ENCODE results near the gene QPCT. TPM values are rescaled to one million over a fixed set of nuclear protein-coding genes. Genes with fewer than 3 reads are reported as not detected.

QPCT gene
- total RNA-seq, 1 donor from 2014 or later = 4.9 TPM

DNA sequence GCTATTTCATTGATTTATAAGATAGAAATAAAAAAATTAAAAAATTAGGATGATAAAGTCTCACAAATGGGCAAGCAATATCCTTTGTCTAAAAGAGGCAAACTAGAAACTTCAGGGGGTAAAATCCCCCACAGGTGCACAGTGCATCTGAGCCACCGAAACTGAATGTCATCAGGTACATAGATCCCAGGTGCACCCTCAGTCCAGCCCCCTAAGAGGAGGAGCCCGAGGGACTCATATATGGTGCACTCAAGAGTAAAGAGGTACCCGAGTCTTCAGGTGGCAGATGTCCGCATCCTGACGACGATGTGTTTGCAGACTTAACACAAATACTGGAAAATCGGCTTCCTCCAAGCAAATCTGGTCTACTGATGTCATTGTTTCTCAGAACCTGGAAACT, 11.3 kb downstream of the QPCT start:
- ATAC-seq (no peak), DNase-seq (no peak)
- H3K4me1 ChIP-seq = no peaks in the 10 kb centered on the region
- TF ChIP-seq CTCF (IDR thresholded peaks at IDR 0.05) = no peak
- intact Hi-C loops (cut with DNase I) = no loop called here
- no peaks in the 10 kb centered on the region for H3K27me3 ChIP-seq
- no peaks in the 10 kb centered on the region for H3K36me3 ChIP-seq
- H3K4me3 ChIP-seq = no peak overlapping the region
- no peaks in the 10 kb centered on the region for H3K9me3 ChIP-seq
- H3K27ac ChIP-seq = no peak overlapping the region

DNA sequence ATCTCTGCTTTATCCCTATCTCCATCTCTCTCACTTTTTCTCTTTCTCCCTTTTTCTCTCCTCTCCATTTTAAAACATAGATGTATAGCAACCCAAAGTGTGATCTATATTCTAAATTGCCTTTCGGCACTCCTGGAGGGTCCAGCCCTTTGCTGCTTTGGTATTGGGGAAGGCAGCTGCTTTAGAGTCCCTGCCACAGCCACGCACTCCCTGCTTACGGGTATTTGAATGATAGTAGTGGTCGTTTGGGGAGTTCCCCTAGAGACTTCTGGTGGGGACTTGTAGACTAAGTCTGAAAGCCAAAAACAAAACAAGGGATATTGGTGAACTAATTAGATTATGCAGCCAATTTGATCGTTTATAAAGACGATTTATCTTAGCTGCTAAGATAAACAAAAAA, 11.9 kb downstream of the QPCT start:
- H3K4me1 ChIP-seq = no peaks in the 10 kb centered on the region
- TF ChIP-seq CTCF (IDR thresholded peaks at IDR 0.05) = no peak
- H3K9me3 ChIP-seq = no peaks in the 10 kb centered on the region
- ATAC-seq (no peak), DNase-seq (no peak)
- no peak overlapping the region for H3K27ac ChIP-seq
- no peaks in the 10 kb centered on the region for H3K27me3 ChIP-seq
- no peaks in the 10 kb centered on the region for H3K36me3 ChIP-seq
- H3K4me3 ChIP-seq = no peak overlapping the region
- intact Hi-C loops (cut with DNase I) = no loop called here

DNA sequence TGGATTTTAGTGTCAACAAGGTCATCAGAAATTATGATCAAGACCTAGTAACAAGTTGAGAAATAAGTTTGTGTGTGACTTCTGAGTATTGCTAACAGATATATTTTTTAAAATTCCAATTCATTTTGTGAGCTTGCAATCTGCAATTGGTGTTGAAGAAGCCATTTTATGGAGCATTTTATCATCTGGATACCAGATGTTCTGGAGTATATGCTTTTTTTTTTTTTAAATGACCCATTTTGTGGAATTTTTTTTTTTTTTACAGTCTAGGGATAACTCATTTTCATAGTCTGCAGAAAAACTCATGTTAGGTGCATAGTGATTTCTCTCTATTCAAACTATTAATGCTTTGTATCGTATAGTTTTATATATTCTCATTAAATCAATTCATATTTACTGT, 12.6 kb downstream of the QPCT start:
- Histone ChIP-seq H3K9me3 (no peaks in the 10 kb centered on the region), H3K27ac (no peak overlapping the region), H3K36me3 (no peaks in the 10 kb centered on the region), H3K4me3 (no peak overlapping the region), H3K4me1 (no peaks in the 10 kb centered on the region), H3K27me3 (no peaks in the 10 kb centered on the region)
- TF ChIP-seq CTCF (IDR thresholded peaks at IDR 0.05) = no peak
- intact Hi-C loops (cut with DNase I) = no loop called here
- ATAC-seq (no peak), DNase-seq (no peak)

GRCh38 chr2:37357530-37357929, 13.1 kb downstream of the QPCT start:
- Histone ChIP-seq H3K4me1 (no peaks in the 10 kb centered on the region), H3K27ac (no peak overlapping the region), H3K27me3 (no peaks in the 10 kb centered on the region), H3K9me3 (no peaks in the 10 kb centered on the region), H3K36me3 (no peaks in the 10 kb centered on the region), H3K4me3 (no peak overlapping the region)
- DNase-seq (no peak), ATAC-seq (no peak)
- TF ChIP-seq CTCF (IDR thresholded peaks at IDR 0.05) = no peak
- intact Hi-C loops (cut with DNase I) = no loop called here

GRCh38 chr2:37358466-37358865, 14.0 kb downstream of the QPCT start:
- ATAC-seq (no peak), DNase-seq (no peak)
- intact Hi-C loops (cut with DNase I) = no loop called here
- Histone ChIP-seq H3K9me3 (no peaks in the 10 kb centered on the region), H3K27ac (no peak overlapping the region), H3K27me3 (no peaks in the 10 kb centered on the region), H3K4me1 (no peaks in the 10 kb centered on the region), H3K36me3 (no peaks in the 10 kb centered on the region), H3K4me3 (no peak overlapping the region)
- TF ChIP-seq CTCF (IDR thresholded peaks at IDR 0.05) = no peak

- Histone ChIP-seq H3K4me3 (no peak overlapping the region), H3K27me3 (no peaks in the 10 kb centered on the region), H3K9me3 (no peaks in the 10 kb centered on the region), H3K27ac (no peak overlapping the region), H3K4me1 (no peaks in the 10 kb centered on the region), H3K36me3 (no peaks in the 10 kb centered on the region)
- peak; percentile 71 for ATAC-seq
- intact Hi-C loops (cut with DNase I) = no loop called here
- TF ChIP-seq CTCF (IDR thresholded peaks at IDR 0.05) = no peak
- no peak for DNase-seq
These were observed 16.9 kb downstream of the QPCT start for GRCh38 chr2:37361216-37361815.

Measured in upper lobe of right lung (tissue), 1 donor.